ENCODE measurements around the gene ATF4.

DNA sequence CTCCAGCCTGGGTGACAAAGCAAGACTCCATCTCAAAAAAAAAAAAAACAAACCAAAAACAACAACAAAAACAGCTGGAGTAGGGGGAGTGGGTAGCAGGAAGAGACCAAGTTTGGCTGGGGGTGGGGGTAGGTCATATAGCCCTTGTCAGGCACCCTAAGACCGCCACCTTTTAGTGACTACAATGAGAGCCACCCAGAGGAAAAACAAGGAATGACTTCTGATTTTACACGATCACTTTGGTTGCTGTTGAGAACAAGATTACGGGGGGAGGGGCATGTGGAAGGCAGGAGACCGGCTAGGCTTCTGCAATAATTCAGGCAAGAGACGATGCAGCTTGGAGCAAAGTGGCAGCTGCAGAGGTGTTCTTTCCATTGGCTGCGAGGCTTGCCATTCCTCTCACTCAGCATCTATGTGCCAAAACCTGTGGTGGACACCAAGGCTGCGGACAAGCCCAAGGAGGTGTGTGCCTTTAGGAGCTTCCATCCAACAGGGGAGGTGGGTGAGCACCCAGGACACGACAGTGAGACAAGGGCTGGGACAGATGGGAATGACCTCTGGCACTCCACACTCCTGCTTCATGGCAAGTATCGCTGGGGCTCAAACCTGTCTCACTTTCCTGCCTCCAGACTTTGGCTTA, 10.4 kb downstream of the ATF4 start:
- TF ChIP-seq, protein P1, sequence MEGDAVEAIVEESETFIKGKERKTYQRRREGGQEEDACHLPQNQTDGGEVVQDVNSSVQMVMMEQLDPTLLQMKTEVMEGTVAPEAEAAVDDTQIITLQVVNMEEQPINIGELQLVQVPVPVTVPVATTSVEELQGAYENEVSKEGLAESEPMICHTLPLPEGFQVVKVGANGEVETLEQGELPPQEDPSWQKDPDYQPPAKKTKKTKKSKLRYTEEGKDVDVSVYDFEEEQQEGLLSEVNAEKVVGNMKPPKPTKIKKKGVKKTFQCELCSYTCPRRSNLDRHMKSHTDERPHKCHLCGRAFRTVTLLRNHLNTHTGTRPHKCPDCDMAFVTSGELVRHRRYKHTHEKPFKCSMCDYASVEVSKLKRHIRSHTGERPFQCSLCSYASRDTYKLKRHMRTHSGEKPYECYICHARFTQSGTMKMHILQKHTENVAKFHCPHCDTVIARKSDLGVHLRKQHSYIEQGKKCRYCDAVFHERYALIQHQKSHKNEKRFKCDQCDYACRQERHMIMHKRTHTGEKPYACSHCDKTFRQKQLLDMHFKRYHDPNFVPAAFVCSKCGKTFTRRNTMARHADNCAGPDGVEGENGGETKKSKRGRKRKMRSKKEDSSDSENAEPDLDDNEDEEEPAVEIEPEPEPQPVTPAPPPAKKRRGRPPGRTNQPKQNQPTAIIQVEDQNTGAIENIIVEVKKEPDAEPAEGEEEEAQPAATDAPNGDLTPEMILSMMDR (IDR thresholded peaks at IDR 0.05), result no peak
- TF ChIP-seq POLR2A (IDR thresholded peaks at IDR 0.05), result no peak

Data from vagina (tissue), 2 donors.